Endothelial cell (in vitro differentiated cells): ENCODE results near the gene ITPA. TPM values are rescaled to one million over a fixed set of nuclear protein-coding genes. Genes with fewer than 3 reads are reported as not detected.

Experiments used
- DNase-seq: peaks from one replicate; pipeline ENCODE4 v3.0.0; 2021; ENCODE audit warnings: low spot score
- H3K27ac Mint-ChIP-seq: one replicate; pipeline ENCODE4 v1.8.0; 2021; ENCODE audit warnings: mixed read lengths, inconsistent platforms; ENCODE audit not compliant: unreplicated experiment
- H3K27me3 Mint-ChIP-seq: one replicate; pipeline ENCODE4 v1.8.0; 2021; ENCODE audit warnings: mild to moderate bottlenecking, moderate library complexity, mixed read lengths, inconsistent platforms; ENCODE audit not compliant: unreplicated experiment
- H3K36me3 Mint-ChIP-seq: one replicate; pipeline ENCODE4 v1.8.0; 2021; ENCODE audit warnings: mild to moderate bottlenecking, low read depth, mixed read lengths, inconsistent platforms; ENCODE audit not compliant: unreplicated experiment
- H3K4me1 Mint-ChIP-seq: one replicate; pipeline ENCODE4 v1.8.0; 2021; ENCODE audit warnings: mild to moderate bottlenecking, mixed read lengths, inconsistent platforms; ENCODE audit not compliant: unreplicated experiment
- H3K4me3 Mint-ChIP-seq: one replicate; pipeline ENCODE4 v1.8.0; 2021; ENCODE audit warnings: mild to moderate bottlenecking, mixed read lengths, inconsistent platforms; ENCODE audit not compliant: unreplicated experiment
- H3K9me3 Mint-ChIP-seq: one replicate; pipeline ENCODE4 v1.8.0; 2021; ENCODE audit warnings: mixed read lengths, inconsistent platforms; ENCODE audit not compliant: unreplicated experiment
- total RNA-seq: library from RNA; stranded (reverse); fragmentation: NEBNext Ultra II Directional; extraction: Animal tissue kit (Norgen Biotek cat#: 25700); gene quantifications from one replicate; pipeline ENCODE4 v1.2.1, GENCODE V29; 2021; ENCODE audit not compliant: unreplicated experiment
- TF ChIP-seq, protein P1 (sequence below): fragments of 200-600 bp; sonication (generic); IDR thresholded peaks from one replicate; pipeline ENCODE4 v1.5.0; 2021; ENCODE audit warnings: antibody characterized with exemption; ENCODE audit not compliant: unreplicated experiment

ITPA gene
- total RNA-seq, 1 donor from 2014 or later = 45.9 TPM

DNA sequence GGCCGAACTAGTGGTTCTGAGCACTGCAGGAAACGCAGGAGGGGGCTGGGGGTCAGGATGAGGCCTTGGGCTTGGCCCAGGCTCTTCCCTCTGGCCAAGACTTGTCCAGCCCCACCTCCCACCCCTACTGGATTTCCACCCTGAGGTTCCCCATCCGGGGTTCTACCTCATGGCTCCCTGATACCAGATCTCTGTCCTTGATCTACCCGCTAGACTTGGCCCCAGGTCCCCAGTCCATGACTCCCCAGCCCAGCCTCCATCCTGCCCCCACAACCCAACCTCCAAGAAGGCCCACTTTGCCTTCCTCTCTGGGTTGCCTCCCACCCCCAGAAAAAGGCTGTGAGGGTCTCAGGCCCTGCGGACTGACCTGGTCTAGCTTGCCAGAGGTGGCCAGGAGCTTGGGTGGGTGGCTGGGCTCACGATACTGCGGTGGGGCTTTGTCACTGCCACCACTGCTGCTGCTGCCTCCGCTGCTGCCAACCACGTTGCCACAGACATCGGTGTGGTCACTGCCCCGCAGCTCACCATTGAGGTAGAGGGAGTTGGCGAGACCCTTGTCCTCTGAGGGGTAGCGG is 42.9 kb upstream of the ITPA start:
- Mint-ChIP-seq H3K27ac (no peak overlapping the region), H3K36me3 (peaks cover 4% of the 10 kb centered on the region), H3K27me3 (peaks cover 19% of the 10 kb centered on the region), H3K9me3 (no peaks in the 10 kb centered on the region), H3K4me1 (peaks cover 8% of the 10 kb centered on the region), H3K4me3 (no peak overlapping the region)
- TF ChIP-seq, protein P1, sequence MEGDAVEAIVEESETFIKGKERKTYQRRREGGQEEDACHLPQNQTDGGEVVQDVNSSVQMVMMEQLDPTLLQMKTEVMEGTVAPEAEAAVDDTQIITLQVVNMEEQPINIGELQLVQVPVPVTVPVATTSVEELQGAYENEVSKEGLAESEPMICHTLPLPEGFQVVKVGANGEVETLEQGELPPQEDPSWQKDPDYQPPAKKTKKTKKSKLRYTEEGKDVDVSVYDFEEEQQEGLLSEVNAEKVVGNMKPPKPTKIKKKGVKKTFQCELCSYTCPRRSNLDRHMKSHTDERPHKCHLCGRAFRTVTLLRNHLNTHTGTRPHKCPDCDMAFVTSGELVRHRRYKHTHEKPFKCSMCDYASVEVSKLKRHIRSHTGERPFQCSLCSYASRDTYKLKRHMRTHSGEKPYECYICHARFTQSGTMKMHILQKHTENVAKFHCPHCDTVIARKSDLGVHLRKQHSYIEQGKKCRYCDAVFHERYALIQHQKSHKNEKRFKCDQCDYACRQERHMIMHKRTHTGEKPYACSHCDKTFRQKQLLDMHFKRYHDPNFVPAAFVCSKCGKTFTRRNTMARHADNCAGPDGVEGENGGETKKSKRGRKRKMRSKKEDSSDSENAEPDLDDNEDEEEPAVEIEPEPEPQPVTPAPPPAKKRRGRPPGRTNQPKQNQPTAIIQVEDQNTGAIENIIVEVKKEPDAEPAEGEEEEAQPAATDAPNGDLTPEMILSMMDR = no peak
- DNase-seq = no peak

DNA sequence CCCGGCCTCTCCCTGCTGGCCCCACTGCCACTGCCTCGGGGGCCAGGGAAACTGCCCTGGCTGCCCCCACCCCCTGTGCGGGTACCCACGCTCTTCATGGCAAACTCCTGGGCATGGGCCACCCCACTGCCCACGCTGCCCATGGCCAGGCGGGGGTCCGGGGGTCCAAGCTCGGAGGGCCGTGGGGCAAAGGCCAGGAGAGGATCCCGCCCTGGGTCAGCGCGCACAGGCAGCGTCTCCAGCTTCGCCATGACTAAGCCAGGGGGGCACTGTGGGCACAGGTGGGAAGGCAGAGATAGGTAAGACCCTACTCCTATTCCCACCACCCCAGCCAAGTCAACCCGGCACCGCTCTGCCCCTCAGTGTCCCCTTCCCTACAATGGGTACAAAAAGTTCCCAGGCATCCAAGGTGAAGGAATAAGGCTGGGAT is 42.4 kb upstream of the ITPA start:
- DNase-seq = no peak
- H3K4me3 Mint-ChIP-seq = no peak overlapping the region
- TF ChIP-seq, protein P1 = no peak
- peaks cover 4% of the 10 kb centered on the region for H3K36me3 Mint-ChIP-seq
- H3K9me3 Mint-ChIP-seq = no peaks in the 10 kb centered on the region
- H3K4me1 Mint-ChIP-seq = peaks cover 12% of the 10 kb centered on the region
- no peak overlapping the region for H3K27ac Mint-ChIP-seq
- peaks cover 19% of the 10 kb centered on the region for H3K27me3 Mint-ChIP-seq

DNA sequence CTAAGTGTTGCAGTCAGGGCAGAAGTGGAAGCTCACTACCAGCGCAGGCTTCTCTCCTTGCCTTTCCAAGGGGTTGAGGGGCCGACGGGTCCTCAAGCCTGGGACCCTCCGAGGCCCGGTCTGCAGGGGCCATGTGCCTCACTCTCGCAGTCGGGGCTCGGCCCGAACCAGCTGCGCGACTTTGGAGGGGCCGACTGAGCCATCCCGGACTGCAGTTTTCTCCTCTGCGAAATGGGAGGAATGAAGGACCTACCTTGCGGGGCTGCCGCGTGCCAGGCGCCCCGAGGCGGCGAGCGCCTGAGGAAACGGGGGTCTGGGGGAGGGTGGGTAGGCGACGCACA is 41.6 kb upstream of the ITPA start:
- Mint-ChIP-seq H3K36me3 (peaks cover 4% of the 10 kb centered on the region), H3K4me1 (peaks cover 20% of the 10 kb centered on the region), H3K27ac (no peak overlapping the region), H3K9me3 (no peaks in the 10 kb centered on the region), H3K4me3 (no peak overlapping the region), H3K27me3 (peaks cover 18% of the 10 kb centered on the region)
- TF ChIP-seq, protein P1 = no peak
- DNase-seq = no peak

DNA sequence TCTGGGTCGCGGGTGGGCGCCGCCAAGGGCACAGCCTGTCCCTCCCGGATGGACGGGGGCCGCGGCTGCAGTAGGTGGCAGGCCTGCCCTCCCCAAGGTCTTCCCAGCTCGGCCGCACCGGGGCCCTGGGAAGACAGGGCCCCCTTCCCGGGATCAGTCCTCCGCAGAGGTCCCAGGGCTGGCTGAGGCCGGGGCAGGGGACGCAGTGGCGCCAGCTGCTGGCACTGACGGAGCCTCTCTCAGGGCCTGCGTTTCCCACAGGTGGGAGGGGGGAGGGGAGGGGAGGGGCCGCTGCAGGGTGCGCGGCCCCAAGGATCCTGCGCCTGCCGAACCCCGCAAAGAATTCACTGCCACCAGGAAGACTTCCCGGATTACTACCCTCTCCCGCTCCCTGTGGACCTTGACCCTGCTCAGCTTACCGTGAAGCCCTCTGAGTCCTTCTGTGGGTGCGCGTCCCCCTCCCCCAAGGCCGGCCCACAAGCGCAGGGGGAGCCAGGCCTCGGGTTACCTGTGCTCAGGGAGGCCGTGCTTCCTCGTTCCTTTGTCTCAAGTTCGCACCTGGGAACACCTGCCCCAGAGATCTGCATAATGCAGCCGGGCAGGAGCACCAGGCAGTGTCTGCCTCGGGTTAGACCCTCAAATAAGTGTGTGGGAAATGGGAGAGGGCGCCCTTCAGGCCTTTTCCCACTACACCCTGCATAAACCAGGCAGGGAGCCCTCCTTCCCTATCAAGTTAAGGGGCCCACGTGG is 41.0 kb upstream of the ITPA start:
- Mint-ChIP-seq H3K4me1 (peaks cover 20% of the 10 kb centered on the region), H3K27me3 (peaks cover 18% of the 10 kb centered on the region), H3K27ac (no peak overlapping the region), H3K9me3 (no peaks in the 10 kb centered on the region), H3K36me3 (peaks cover 3% of the 10 kb centered on the region), H3K4me3 (no peak overlapping the region)
- DNase-seq = no peak
- TF ChIP-seq, protein P1 = no peak
